Stimulated activated CD8-positive, alpha-beta memory T cell treated with anti-CD3 and anti-CD28 coated beads, Interleukin-7, amount 100 ng/mL, for 24 hours (primary cell): ENCODE measurements around the gene COL4A4.
"Not testable (repeated sequence)": the region's sequence is repeated elsewhere in the genome, so short reads cannot be mapped to it uniquely, and the experiment has no call there.

ENCODE experiments used
- DNase-seq: peaks from one replicate; pipeline ENCODE4 v3.0.0-alpha.2; 2020; ENCODE audit warnings: low read depth

COL4A4 gene

GRCh38 chr2:227163998-227164762, at the start of gene COL4A4, which contains the start of gene COL4A3:
TSS of gene COL4A4 (minus strand) at chr2:227164205. CDS start at chr2:227147483, 16,722 bp downstream.
TSS of gene COL4A3 (plus strand) at chr2:227164624. CDS start at chr2:227164727, 103 bp downstream.
- no peak for DNase-seq

GRCh38 chr2:227207573-227207972, 43.6 kb upstream of the COL4A4 start:
- no peak for DNase-seq

- no peak for DNase-seq
Observed at GRCh38 chr2:227206406-227206805, 42.4 kb upstream of the COL4A4 start.

- no peak for DNase-seq
Observed at GRCh38 chr2:227205701-227206100, 41.7 kb upstream of the COL4A4 start.

GRCh38 chr2:227204452-227204851, 40.4 kb upstream of the COL4A4 start:
- DNase-seq = no peak

GRCh38 chr2:227201771-227202170, 37.8 kb upstream of the COL4A4 start:
- DNase-seq = no peak

GRCh38 chr2:227198866-227199265, 34.9 kb upstream of the COL4A4 start:
- DNase-seq = no peak

GRCh38 chr2:227194219-227194618, 30.2 kb upstream of the COL4A4 start:
- DNase-seq = no peak

- no peak for DNase-seq
Observed at GRCh38 chr2:227192491-227192890, 28.5 kb upstream of the COL4A4 start.

- DNase-seq = no peak
Observed at GRCh38 chr2:227191367-227191766, 27.4 kb upstream of the COL4A4 start.

- no peak for DNase-seq
Observed at GRCh38 chr2:227188292-227188691, 24.3 kb upstream of the COL4A4 start.

GRCh38 chr2:227186751-227187150, 22.7 kb upstream of the COL4A4 start:
- no peak for DNase-seq

- DNase-seq = no peak
Observed at GRCh38 chr2:227185615-227186232, 21.7 kb upstream of the COL4A4 start.

- no peak for DNase-seq
Observed at GRCh38 chr2:227183657-227184367, 19.8 kb upstream of the COL4A4 start.

GRCh38 chr2:227182765-227183164, 18.8 kb upstream of the COL4A4 start:
- DNase-seq = no peak

- no peak for DNase-seq
Observed at GRCh38 chr2:227180770-227181169, 16.8 kb upstream of the COL4A4 start.

GRCh38 chr2:227179988-227180685, 16.1 kb upstream of the COL4A4 start:
- DNase-seq = no peak

GRCh38 chr2:227177592-227178336, 13.8 kb upstream of the COL4A4 start:
- no peak for DNase-seq

GRCh38 chr2:227171779-227172178, 7.8 kb upstream of the COL4A4 start:
- DNase-seq = not testable (repeated sequence)

- no peak for DNase-seq
Observed at GRCh38 chr2:227164763-227165291, 822 bp upstream of the COL4A4 start.

- no peak for DNase-seq
Observed at GRCh38 chr2:227163485-227163997, 464 bp downstream of the COL4A4 start.
